Measurements from ENCODE around the gene POLE2. TPM values are rescaled to one million over a fixed set of nuclear protein-coding genes. Genes with fewer than 3 reads are reported as not detected.

POLE2 gene
- total and polyA plus RNA-seq, 2 of the 13 experiments (the other 11 are each of a cell fraction or from before 2014, with no cell fraction given): 16.6 to 37.0 TPM

DNA sequence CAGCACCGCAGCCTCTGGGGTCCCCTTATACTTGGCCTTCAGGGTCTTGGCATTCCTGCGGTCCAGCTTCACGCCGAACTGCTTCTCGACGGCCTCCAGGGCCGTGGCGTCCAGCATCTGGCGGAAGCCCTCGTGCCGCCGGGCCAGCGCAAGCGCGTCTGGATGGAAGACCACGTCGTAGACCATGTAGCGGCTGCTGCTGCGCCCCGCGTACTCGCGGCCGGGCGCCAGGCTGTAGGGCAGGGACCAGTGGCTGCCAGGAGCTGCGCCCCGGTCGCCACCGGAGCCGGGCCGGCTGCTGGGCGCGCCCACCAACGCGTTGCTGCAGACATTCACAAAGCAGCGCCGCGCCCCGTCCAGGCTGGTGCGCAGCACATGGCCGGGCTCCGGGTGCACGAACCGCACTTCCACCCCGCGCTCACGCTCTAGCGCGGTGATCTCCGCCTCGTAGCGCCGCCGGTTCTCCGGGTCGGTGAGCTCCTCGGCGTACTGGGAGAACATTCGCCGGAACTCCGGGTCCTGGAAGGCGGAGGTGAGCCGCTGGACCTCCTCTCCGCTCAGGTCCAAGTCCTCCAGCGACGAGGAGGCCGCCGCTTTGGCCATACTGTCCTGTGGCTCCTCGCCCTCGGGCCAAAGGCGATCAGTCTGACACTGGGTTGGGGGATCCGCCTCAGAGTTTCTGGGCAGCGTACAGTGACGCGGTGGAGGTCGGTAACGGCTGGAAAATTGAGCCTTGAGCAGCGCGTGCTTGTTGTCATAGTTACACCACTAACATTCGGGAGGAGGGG lies 53.3 kb downstream of the POLE2 start, which contains the start of gene DNAAF2 (continued):
- TF ChIP-seq ZNF329 (CRISPR knock-in tag; IDR thresholded peaks at IDR 0.05; ENCODE audit: low read depth) (no peak; the same call in 1 of the 2 replicates), ZNF772 (CRISPR knock-in tag; IDR thresholded peaks at IDR 0.05) (peak; percentile 49), DR1 (CRISPR knock-in tag; IDR thresholded peaks at IDR 0.05) (no peak), ZNF841 (CRISPR knock-in tag; IDR thresholded peaks at IDR 0.05; ENCODE audit: borderline replicate concordance) (no peak), ZNF446 (CRISPR knock-in tag; IDR thresholded peaks at IDR 0.05) (peak; percentile 86; the same call in 1 of the 2 replicates), PCBP1 (IDR thresholded peaks at IDR 0.05; ENCODE audit: borderline replicate concordance, low read depth, low read length) (0 out of 2 replicates have a peak, but pooled peaks have one; percentile 18), SIX4 (CRISPR knock-in tag; IDR thresholded peaks at IDR 0.05) (peak; percentile 19; the same call in 1 of the 2 replicates), SP2 (CRISPR knock-in tag; IDR thresholded peaks at IDR 0.05) (peak; percentile 50; the same call in 1 of the 2 replicates), ZNF17 (CRISPR knock-in tag; IDR thresholded peaks at IDR 0.05) (no peak), MAFK (conservative IDR thresholded peaks at IDR 0.05 in 1 of 2, IDR thresholded peaks at IDR 0.05 in 1 of 2; ENCODE audit: low read length in 2 of 2) (no peak), CC2D1A (CRISPR knock-in tag; IDR thresholded peaks at IDR 0.05) (no peak), ZNF703 (CRISPR knock-in tag; IDR thresholded peaks at IDR 0.05; ENCODE audit: borderline replicate concordance) (peak; percentile 95), FOXO1 (CRISPR knock-in tag; IDR thresholded peaks at IDR 0.05) (no peak), ZNF44 (CRISPR knock-in tag; IDR thresholded peaks at IDR 0.05) (0 out of 2 replicates have a peak, but pooled peaks have one; percentile 15), ZNF777 (CRISPR knock-in tag; IDR thresholded peaks at IDR 0.05) (peak; percentile 98), ZNF501 (CRISPR knock-in tag; IDR thresholded peaks at IDR 0.05) (0 out of 2 replicates have a peak, but pooled peaks have one; percentile 46)
- TF ChIP-seq, protein P1, sequence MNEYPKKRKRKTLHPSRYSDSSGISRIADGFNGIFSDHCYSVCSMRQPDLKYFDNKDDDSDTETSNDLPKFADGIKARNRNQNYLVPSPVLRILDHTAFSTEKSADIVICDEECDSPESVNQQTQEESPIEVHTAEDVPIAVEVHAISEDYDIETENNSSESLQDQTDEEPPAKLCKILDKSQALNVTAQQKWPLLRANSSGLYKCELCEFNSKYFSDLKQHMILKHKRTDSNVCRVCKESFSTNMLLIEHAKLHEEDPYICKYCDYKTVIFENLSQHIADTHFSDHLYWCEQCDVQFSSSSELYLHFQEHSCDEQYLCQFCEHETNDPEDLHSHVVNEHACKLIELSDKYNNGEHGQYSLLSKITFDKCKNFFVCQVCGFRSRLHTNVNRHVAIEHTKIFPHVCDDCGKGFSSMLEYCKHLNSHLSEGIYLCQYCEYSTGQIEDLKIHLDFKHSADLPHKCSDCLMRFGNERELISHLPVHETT (CRISPR knock-in tag; conservative IDR thresholded peaks at IDR 0.05): no peak
- TF ChIP-seq, protein P2, sequence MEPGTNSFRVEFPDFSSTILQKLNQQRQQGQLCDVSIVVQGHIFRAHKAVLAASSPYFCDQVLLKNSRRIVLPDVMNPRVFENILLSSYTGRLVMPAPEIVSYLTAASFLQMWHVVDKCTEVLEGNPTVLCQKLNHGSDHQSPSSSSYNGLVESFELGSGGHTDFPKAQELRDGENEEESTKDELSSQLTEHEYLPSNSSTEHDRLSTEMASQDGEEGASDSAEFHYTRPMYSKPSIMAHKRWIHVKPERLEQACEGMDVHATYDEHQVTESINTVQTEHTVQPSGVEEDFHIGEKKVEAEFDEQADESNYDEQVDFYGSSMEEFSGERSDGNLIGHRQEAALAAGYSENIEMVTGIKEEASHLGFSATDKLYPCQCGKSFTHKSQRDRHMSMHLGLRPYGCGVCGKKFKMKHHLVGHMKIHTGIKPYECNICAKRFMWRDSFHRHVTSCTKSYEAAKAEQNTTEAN (CRISPR knock-in tag; conservative IDR thresholded peaks at IDR 0.05): peak; percentile 59
- TF ChIP-seq, protein P3, sequence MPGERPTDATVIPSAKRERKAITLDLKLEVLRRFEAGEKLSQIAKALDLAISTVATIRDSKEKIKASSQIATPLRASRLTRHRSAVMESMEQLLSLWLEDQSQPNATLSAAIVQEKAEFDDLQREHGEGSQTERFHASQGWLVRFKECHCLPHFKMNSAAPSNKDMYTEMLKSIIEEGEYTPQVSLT (CRISPR knock-in tag; IDR thresholded peaks at IDR 0.05; ENCODE audit: borderline replicate concordance, low read depth): no peak
- TF ChIP-seq, protein P4, sequence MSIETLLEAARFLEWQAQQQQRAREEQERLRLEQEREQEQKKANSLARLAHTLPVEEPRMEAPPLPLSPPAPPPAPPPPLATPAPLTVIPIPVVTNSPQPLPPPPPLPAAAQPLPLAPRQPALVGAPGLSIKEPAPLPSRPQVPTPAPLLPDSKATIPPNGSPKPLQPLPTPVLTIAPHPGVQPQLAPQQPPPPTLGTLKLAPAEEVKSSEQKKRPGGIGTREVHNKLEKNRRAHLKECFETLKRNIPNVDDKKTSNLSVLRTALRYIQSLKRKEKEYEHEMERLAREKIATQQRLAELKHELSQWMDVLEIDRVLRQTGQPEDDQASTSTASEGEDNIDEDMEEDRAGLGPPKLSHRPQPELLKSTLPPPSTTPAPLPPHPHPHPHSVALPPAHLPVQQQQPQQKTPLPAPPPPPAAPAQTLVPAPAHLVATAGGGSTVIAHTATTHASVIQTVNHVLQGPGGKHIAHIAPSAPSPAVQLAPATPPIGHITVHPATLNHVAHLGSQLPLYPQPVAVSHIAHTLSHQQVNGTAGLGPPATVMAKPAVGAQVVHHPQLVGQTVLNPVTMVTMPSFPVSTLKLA (IDR thresholded peaks at IDR 0.05): peak; percentile 67
- TF ChIP-seq, protein P5, sequence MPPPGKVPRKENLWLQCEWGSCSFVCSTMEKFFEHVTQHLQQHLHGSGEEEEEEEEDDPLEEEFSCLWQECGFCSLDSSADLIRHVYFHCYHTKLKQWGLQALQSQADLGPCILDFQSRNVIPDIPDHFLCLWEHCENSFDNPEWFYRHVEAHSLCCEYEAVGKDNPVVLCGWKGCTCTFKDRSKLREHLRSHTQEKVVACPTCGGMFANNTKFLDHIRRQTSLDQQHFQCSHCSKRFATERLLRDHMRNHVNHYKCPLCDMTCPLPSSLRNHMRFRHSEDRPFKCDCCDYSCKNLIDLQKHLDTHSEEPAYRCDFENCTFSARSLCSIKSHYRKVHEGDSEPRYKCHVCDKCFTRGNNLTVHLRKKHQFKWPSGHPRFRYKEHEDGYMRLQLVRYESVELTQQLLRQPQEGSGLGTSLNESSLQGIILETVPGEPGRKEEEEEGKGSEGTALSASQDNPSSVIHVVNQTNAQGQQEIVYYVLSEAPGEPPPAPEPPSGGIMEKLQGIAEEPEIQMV (CRISPR knock-in tag; IDR thresholded peaks at IDR 0.05; ENCODE audit: low read depth): peak; percentile 67; the same call in 1 of the 2 replicates
